Muscle of back (tissue), 11 donors: ENCODE measurements around the gene SLC38A3. TPM values are rescaled to one million over a fixed set of nuclear protein-coding genes. Genes with fewer than 3 reads are reported as not detected.

ENCODE experiments used
- DNase-seq, 3 donors: peaks; one replicate each; pipeline versions ENCODE4 v3.0.0 to v3.0.0-alpha.2; 2013
- polyA plus RNA-seq, 10 donors: library from polyadenylated mRNA; unstranded; fragments of 120-200 nt; gene quantifications; one replicate each; pipeline ENCODE4 v1.2.1, GENCODE V29; 2013; ENCODE audit not compliant: insufficient read length in 10 of 10

The SLC38A3 gene
- polyA plus RNA-seq, 10 donors = 0.98 to 4.6 (median 2.4) TPM

GRCh38 chr3:50266836-50267235 lies 61.8 kb downstream of the SLC38A3 start:
- DNase-seq = no peak

DNA sequence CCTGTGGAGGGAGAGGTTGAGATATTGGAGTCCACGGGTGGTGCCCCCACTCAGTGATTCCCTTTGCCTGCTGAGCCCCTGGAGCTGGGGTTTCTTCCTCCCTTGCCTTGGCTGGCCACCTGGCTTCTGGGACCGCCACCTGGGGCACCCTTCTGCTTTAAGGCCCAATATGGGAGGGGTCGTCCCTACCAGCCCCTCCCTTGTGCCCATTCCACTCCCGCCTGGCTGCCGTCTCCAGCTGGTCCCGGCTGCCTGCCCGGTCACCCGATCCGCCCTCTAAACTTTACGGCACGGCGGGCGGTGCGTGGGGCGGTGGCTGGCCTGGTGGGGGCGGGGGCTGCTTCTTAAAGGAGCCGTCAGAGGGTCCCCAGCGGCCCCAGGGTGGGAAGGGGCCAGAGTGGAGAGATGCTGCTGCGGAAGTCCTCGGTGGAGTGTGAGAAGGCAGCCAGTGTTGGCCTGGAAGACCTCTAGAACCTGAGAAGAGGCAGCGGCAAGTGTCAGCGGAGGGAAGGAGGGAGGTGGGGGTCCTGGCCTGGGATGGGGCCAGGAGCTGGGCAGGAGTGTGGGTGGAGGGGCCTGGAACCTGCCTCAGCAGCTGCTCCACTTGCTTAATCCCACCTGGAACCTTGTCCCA lies 62.3 kb downstream of the SLC38A3 start:
- DNase-seq = peak; percentile 61 to 85 (median 71)

- no peak for DNase-seq
These were observed 63.2 kb downstream of the SLC38A3 start for GRCh38 chr3:50268276-50268675.

- DNase-seq = peak in 1 of 3 donors; percentile 48
These were observed 63.8 kb downstream of the SLC38A3 start, which contains the start of gene SEMA3B for GRCh38 chr3:50268703-50269451. SEMA3B (plus strand) TSS chr3:50269147; CDS start chr3:50269241, 94 bp downstream.

GRCh38 chr3:50269460-50269859 lies 64.4 kb downstream of the SLC38A3 start:
- no peak for DNase-seq

GRCh38 chr3:50269977-50270413 lies 64.9 kb downstream of the SLC38A3 start:
- DNase-seq = no peak

- no peak for DNase-seq
These were observed 65.6 kb downstream of the SLC38A3 start for GRCh38 chr3:50270422-50271224.

Other genes starting within 250 kb of the SLC38A3 start
- 100 to 1,000 TPM; 113 to 245 (median 144) TPM for gene RBM5, start 116.4 kb upstream of the SLC38A3 start, polyA plus RNA-seq
- 10 to 100 TPM in 9 of 10 donors, 1 to 10 TPM in 1; 9.5 to 38.2 (median 11.4) TPM for gene SEMA3F, start 49.9 kb upstream of the SLC38A3 start, polyA plus RNA-seq
- gene GNAT1, start 13.7 kb upstream of the SLC38A3 start, polyA plus RNA-seq = under 1 TPM in 1 of 10 donors, not detected in 9; 0.31 TPM
- 100 to 1,000 TPM; 160 to 205 (median 182) TPM for gene GNAI2, start 30.9 kb downstream of the SLC38A3 start, polyA plus RNA-seq
- 10 to 100 TPM; 25.1 to 59.2 (median 42.0) TPM for gene SEMA3B, start 63.9 kb downstream of the SLC38A3 start, polyA plus RNA-seq
- gene LSMEM2, start 73.8 kb downstream of the SLC38A3 start, polyA plus RNA-seq = 10 to 100 TPM; 13.8 to 39.2 (median 30.1) TPM
- 10 to 100 TPM; 32.0 to 54.6 (median 50.2) TPM for gene IFRD2, start 87.2 kb downstream of the SLC38A3 start, polyA plus RNA-seq
- 1 to 10 TPM; 1.2 to 2.4 (median 1.9) TPM for gene HYAL3, start 94.1 kb downstream of the SLC38A3 start, polyA plus RNA-seq
- 1 to 10 TPM; 4.8 to 7.2 (median 6.3) TPM for gene NAA80, start 94.1 kb downstream of the SLC38A3 start, polyA plus RNA-seq
- 1 to 10 TPM; 1.0 to 3.6 (median 2.0) TPM for gene HYAL1, start 98.3 kb downstream of the SLC38A3 start, polyA plus RNA-seq
- gene HYAL2, start 117.5 kb downstream of the SLC38A3 start, polyA plus RNA-seq = 10 to 100 TPM; 29.1 to 52.0 (median 36.9) TPM
- 10 to 100 TPM; 14.3 to 20.2 (median 15.9) TPM for gene TUSC2, start 123.0 kb downstream of the SLC38A3 start, polyA plus RNA-seq
- gene RASSF1, start 135.6 kb downstream of the SLC38A3 start, polyA plus RNA-seq = 10 to 100 TPM; 31.3 to 43.2 (median 34.4) TPM
- 1 to 10 TPM in 4 of 10 donors, under 1 TPM in 6; 0.60 to 1.7 (median 0.93) TPM for gene ZMYND10, start 140.5 kb downstream of the SLC38A3 start, polyA plus RNA-seq
- 10 to 100 TPM; 16.9 to 23.2 (median 18.9) TPM for gene NPRL2, start 145.5 kb downstream of the SLC38A3 start, polyA plus RNA-seq
- 10 to 100 TPM in 1 of 10 donors, 1 to 10 TPM in 9; 5.9 to 10.2 (median 7.0) TPM for gene CYB561D2, start 145.6 kb downstream of the SLC38A3 start, polyA plus RNA-seq
- 10 to 100 TPM; 18.5 to 30.8 (median 23.4) TPM for gene TMEM115, start 154.2 kb downstream of the SLC38A3 start, polyA plus RNA-seq